ENCODE results near the gene CPA1.

The CPA1 gene

GRCh38 chr7:130365088-130365487, 15.2 kb upstream of the CPA1 start:
- no peaks in the 10 kb centered on the region for H3K36me3 ChIP-seq

GRCh38 chr7:130365511-130366441, 14.5 kb upstream of the CPA1 start:
- DNase-seq = peak; percentile 84
- Histone ChIP-seq H3K4me1 (peaks cover 25% of the 10 kb centered on the region), H3K36me3 (no peaks in the 10 kb centered on the region), H3K4me3 (ENCODE audit: low read depth, low read length) (no peak overlapping the region), H3K9me3 (no peaks in the 10 kb centered on the region), H3K27me3 (no peaks in the 10 kb centered on the region)
- no peak for TF ChIP-seq CTCF (IDR thresholded peaks at IDR 0.05; ENCODE audit: low read depth, low read length)

More at GRCh38 chr7:130365088-130365487, 15.2 kb upstream of the CPA1 start:
- Histone ChIP-seq H3K4me1 (peaks cover 25% of the 10 kb centered on the region), H3K27me3 (no peaks in the 10 kb centered on the region), H3K4me3 (ENCODE audit: low read depth, low read length) (no peak overlapping the region), H3K9me3 (no peaks in the 10 kb centered on the region)
- no peak for TF ChIP-seq CTCF (IDR thresholded peaks at IDR 0.05; ENCODE audit: low read depth, low read length)
- DNase-seq = no peak

GRCh38 chr7:130366564-130366963, 13.7 kb upstream of the CPA1 start:
- H3K9me3 ChIP-seq = no peaks in the 10 kb centered on the region
- no peak for DNase-seq
- H3K36me3 ChIP-seq = no peaks in the 10 kb centered on the region
- no peaks in the 10 kb centered on the region for H3K27me3 ChIP-seq
- no peak for TF ChIP-seq CTCF (IDR thresholded peaks at IDR 0.05; ENCODE audit: low read depth, low read length)
- H3K4me3 ChIP-seq (ENCODE audit: low read depth, low read length) = no peak overlapping the region
- peaks cover 25% of the 10 kb centered on the region for H3K4me1 ChIP-seq

- DNase-seq = no peak
- TF ChIP-seq CTCF (IDR thresholded peaks at IDR 0.05; ENCODE audit: low read depth, low read length) = no peak
- H3K9me3 ChIP-seq = no peaks in the 10 kb centered on the region
- peaks cover 25% of the 10 kb centered on the region for H3K4me1 ChIP-seq
- no peaks in the 10 kb centered on the region for H3K36me3 ChIP-seq
- H3K4me3 ChIP-seq (ENCODE audit: low read depth, low read length) = no peak overlapping the region
- H3K27me3 ChIP-seq = no peaks in the 10 kb centered on the region
Observed at GRCh38 chr7:130367088-130367755, 13.1 kb upstream of the CPA1 start.

GRCh38 chr7:130367836-130368746, 12.2 kb upstream of the CPA1 start:
- DNase-seq = no peak
- H3K27me3 ChIP-seq = no peaks in the 10 kb centered on the region
- no peaks in the 10 kb centered on the region for H3K36me3 ChIP-seq
- H3K9me3 ChIP-seq = no peaks in the 10 kb centered on the region
- H3K4me3 ChIP-seq (ENCODE audit: low read depth, low read length) = no peak overlapping the region
- no peak for TF ChIP-seq CTCF (IDR thresholded peaks at IDR 0.05; ENCODE audit: low read depth, low read length)
- peaks cover 32% of the 10 kb centered on the region for H3K4me1 ChIP-seq
